Activated CD4-positive, alpha-beta T cell treated with anti-CD3 and anti-CD28 coated beads, Interleukin-2, Interleukin-4, amounts not matched to agents 100 ng/mL and 50 ng/mL, durations not matched to agents 16 hours and 8 hours (primary cell): ENCODE measurements around the gene MXD4.
"Not testable (repeated sequence)": the region's sequence is repeated elsewhere in the genome, so short reads cannot be mapped to it uniquely, and the experiment has no call there.

Source experiments
- DNase-seq: peaks from one replicate; pipeline ENCODE4 v3.0.0-alpha.2; 2020; ENCODE audit warnings: low spot score

MXD4 gene

DNA sequence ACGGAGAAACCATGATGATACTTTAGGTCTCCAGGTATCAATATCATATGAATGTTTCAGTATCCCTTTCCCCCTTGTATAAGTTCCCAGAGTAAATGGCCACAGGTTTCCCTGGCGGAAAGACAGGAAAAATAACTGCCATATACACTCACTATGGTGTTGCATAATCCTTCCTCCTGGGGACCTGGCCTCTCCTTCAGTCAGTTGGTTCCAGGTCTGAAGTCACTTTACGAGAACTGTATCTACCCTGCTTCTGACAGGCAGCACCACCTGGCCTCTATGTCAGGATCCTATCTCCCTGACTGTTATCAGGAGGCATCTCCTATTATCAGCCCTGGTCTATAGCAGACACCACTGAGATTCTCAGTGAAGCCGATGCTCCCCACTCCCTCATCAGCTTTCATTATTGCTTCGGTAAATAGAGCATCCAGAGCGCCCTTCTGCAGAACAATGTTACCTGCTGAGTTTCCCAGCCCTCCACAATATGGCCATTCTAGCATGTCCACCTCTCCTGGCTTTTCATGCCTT is 42.6 kb downstream of the MXD4 start:
- DNase-seq = no peak

DNA sequence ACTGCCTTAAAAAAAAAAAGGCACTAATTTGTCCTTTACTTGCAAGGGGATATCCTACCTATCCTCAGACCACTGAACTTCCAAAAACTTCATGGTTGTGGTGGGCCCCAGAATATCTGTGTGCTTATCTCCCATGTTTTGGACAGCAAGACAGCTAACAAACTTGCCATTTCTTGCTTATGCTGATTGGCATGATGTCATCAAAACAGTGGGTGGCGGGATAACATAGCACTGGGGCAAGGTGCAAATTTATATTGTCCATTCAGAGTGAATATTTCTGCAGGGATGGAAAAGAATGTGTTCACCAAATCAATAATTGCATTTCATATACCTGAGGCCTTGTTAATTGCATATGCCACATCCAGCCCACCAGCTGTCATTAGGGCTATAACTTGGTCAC is 43.5 kb downstream of the MXD4 start:
- DNase-seq = no peak

DNA sequence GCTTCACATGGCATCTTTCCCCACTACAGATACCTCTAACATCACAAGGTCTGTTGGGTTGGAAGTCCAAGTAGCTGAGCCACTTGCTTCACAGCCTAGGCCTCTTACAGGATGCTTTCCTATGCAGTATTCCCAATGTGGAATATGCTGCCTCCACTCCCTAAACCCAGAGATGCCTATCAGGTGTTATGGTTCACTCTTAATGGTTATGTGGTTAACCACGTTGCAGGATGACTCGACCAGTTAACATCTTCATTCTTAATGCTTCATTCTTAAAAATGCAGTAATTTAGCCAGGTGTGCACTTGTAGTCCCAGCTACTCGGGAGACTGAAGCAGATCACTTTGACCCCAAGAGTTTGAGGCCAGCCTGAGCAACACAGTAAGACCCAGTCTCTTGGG is 44.2 kb downstream of the MXD4 start:
- DNase-seq = no peak

DNA sequence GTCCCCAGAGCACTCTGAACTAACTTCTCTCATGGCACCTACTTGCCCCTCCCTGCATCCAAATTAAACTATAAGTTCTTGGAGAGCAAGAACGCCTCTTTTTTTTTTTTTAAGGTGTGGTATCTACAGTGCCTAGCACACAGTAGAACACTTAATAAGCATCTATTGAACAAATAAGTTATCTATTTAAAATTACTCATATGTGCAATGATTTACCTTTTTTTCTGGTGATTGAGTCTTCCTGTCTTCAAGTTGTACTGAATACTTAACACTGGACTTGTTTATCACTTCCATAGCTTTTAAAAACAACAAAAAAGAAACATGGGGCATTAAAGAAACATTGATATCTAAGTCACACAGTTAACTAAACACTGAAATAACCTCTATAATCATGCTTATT is 49.1 kb downstream of the MXD4 start:
- no peak for DNase-seq

DNA sequence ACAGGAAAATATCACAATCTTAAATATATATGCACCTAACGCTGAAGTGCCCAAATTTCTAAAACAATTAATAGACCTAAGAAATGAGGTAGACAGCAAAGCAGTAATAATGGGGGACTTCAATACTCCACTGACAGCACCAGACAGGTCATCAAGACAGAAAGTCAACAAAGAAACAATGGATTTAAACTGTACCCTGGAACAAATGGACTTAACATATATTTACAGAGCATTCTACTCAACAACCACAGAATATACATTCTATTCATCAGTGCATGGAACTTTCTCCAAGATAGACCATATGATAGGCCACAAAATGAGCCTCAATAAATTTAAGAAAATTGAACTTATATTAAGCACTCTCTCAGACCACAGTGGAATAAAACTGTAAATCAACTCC is 59.1 kb downstream of the MXD4 start:
- DNase-seq = not testable (repeated sequence)
